OCI-LY3 (cell line): ENCODE measurements around the gene AZGP1.

Source experiments
- EZH2phosphoT487 ChIP-seq: fragments of 200-600 bp; shearing (Covaris generic); IDR thresholded peaks from 2 replicates; pipeline ENCODE4 v1.6.1; 2018; ENCODE audit warnings: antibody characterized with exemption, mixed run types, low read depth
- TF ChIP-seq, protein P1 (sequence below): fragments of 200-600, 300-600 bp; sonication (generic); IDR thresholded peaks from 2 replicates; pipeline ENCODE4 v1.5.1; 2014; ENCODE audit warnings: antibody characterized with exemption, low read length, low read depth

DNA sequence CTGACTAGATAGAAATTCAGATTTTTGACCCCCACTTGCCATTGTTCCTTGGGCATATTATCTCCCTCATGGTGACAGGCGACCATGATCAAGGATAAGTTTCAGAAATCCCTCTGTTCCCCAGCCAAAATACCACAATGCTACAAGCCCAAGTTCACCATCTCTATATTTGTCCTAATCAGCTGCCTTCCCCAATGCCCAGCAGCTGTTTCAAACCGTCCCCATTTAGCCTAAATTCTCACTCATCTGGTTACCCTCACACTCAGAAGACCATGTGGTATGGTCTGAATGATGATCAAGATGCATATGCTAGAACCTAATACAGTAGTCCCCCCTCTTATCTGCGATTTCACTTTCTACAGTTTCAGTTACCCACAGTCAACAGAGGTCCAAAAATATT, 45.5 kb downstream of the AZGP1 start:
- TF ChIP-seq, protein P1, sequence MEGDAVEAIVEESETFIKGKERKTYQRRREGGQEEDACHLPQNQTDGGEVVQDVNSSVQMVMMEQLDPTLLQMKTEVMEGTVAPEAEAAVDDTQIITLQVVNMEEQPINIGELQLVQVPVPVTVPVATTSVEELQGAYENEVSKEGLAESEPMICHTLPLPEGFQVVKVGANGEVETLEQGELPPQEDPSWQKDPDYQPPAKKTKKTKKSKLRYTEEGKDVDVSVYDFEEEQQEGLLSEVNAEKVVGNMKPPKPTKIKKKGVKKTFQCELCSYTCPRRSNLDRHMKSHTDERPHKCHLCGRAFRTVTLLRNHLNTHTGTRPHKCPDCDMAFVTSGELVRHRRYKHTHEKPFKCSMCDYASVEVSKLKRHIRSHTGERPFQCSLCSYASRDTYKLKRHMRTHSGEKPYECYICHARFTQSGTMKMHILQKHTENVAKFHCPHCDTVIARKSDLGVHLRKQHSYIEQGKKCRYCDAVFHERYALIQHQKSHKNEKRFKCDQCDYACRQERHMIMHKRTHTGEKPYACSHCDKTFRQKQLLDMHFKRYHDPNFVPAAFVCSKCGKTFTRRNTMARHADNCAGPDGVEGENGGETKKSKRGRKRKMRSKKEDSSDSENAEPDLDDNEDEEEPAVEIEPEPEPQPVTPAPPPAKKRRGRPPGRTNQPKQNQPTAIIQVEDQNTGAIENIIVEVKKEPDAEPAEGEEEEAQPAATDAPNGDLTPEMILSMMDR, result no peak
- no peak for TF ChIP-seq EZH2phosphoT487
